HG03039 (cell line): ENCODE results near the gene PRPF19.

Source experiments
- ATAC-seq: cut with Tn5 transposase; IDR thresholded peaks from one replicate; pipeline ENCODE4 v1.9.1; 2021; ENCODE audit warnings: mild to moderate bottlenecking, moderate library complexity; ENCODE audit not compliant: unreplicated experiment

PRPF19 gene

GRCh38 chr11:60924110-60924905 lies 17.9 kb upstream of the PRPF19 start, which contains the start of gene TMEM132A:
TMEM132A (plus strand) TSS chr11:60924460; CDS start chr11:60924634, 174 bp downstream.
- ATAC-seq: no peak

- ATAC-seq: no peak
Measured at GRCh38 chr11:60923800-60924109, 17.4 kb upstream of the PRPF19 start.

GRCh38 chr11:60923326-60923725 lies 16.9 kb upstream of the PRPF19 start:
- no peak for ATAC-seq

GRCh38 chr11:60922906-60923305 lies 16.5 kb upstream of the PRPF19 start:
- no peak for ATAC-seq

- no peak for ATAC-seq
Measured at GRCh38 chr11:60921777-60922335, 15.5 kb upstream of the PRPF19 start.

- no peak for ATAC-seq
Measured at GRCh38 chr11:60921259-60921658, 14.9 kb upstream of the PRPF19 start.

- ATAC-seq: no peak
Measured at GRCh38 chr11:60919956-60920355, 13.6 kb upstream of the PRPF19 start.

GRCh38 chr11:60919320-60919719 lies 12.9 kb upstream of the PRPF19 start:
- no peak for ATAC-seq

- ATAC-seq: no peak
Measured at GRCh38 chr11:60918939-60919265, 12.5 kb upstream of the PRPF19 start.

- ATAC-seq: no peak
Measured at GRCh38 chr11:60918251-60918938, 12.0 kb upstream of the PRPF19 start.

GRCh38 chr11:60917267-60917666 lies 10.9 kb upstream of the PRPF19 start:
- no peak for ATAC-seq

GRCh38 chr11:60916669-60917206 lies 10.4 kb upstream of the PRPF19 start:
- no peak for ATAC-seq

- peak; percentile 38 for ATAC-seq
Measured at GRCh38 chr11:60915248-60915914, 9.0 kb upstream of the PRPF19 start.

- ATAC-seq: no peak
Measured at GRCh38 chr11:60914633-60915247, 8.4 kb upstream of the PRPF19 start.

GRCh38 chr11:60913793-60914632 lies 7.6 kb upstream of the PRPF19 start, which contains the start of gene TMEM109:
TMEM109 (plus strand) TSS chr11:60914158; CDS start chr11:60919694, 5,536 bp downstream.
- peak; percentile 38 for ATAC-seq

- no peak for ATAC-seq
Measured at GRCh38 chr11:60912851-60913528, 6.6 kb upstream of the PRPF19 start.

GRCh38 chr11:60912223-60912850 lies 6.0 kb upstream of the PRPF19 start:
- ATAC-seq: no peak

GRCh38 chr11:60910711-60911380 lies 4.5 kb upstream of the PRPF19 start:
- no peak for ATAC-seq
